CD1c-positive myeloid dendritic cell (primary cell): ENCODE results near the gene TM2D1.
"Not testable (repeated sequence)": the region's sequence is repeated elsewhere in the genome, so short reads cannot be mapped to it uniquely, and the experiment has no call there.

Source experiments
- DNase-seq: peaks from one replicate; pipeline ENCODE4 v3.0.0-alpha.2; 2016; ENCODE audit errors: extremely low spot score

The TM2D1 gene

GRCh38 chr1:61724813-61725694, at the start of gene TM2D1:
Gene TM2D1, minus strand, starts transcription at chr1:61725141. Its CDS starts 21 bp downstream, at chr1:61725120.
- peak; percentile 95 for DNase-seq

DNA sequence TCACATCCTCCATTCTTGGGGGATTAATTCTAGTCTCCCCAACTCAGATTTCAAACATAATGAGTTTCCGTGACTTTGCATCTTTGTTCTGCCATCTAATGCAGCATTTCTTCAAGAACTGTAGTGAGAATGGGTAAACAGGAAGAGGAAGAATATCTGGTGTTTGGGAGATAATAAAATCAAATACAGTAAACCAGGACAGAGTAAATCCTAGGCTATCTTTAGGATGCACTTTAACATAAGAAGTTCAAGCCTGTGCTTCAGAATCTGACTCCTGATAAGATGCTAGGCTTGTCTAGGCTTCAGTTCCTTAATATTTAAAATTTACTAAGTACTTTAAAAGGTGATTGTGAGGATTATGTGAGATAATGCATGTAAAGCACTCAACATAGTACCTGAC, 45.2 kb upstream of the TM2D1 start:
- DNase-seq, result no peak

GRCh38 chr1:61757950-61758349, 33.0 kb upstream of the TM2D1 start:
- DNase-seq, result no peak

GRCh38 chr1:61756773-61757172, 31.8 kb upstream of the TM2D1 start:
- no peak for DNase-seq

DNA sequence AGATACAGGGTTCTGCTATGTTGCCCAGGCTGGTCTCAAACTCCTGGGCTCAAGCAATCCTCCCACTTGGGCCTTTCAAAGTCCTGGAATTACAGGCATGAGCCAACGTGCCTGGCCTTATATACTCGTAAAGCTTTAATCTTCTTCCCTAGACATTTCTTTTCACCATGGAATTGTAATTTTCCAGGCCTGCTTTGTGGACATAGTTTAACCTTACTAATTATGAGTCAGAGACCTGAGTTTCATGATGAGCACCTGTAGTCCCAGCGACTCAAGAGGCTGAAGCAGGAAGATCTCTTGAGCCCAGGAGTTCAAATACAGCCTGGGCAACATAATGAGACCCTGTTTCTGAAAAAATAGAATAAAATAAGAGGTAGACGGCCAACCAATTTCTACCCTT, 29.6 kb upstream of the TM2D1 start:
- DNase-seq, result no peak

GRCh38 chr1:61753998-61754508, 29.1 kb upstream of the TM2D1 start:
- DNase-seq, result no peak

DNA sequence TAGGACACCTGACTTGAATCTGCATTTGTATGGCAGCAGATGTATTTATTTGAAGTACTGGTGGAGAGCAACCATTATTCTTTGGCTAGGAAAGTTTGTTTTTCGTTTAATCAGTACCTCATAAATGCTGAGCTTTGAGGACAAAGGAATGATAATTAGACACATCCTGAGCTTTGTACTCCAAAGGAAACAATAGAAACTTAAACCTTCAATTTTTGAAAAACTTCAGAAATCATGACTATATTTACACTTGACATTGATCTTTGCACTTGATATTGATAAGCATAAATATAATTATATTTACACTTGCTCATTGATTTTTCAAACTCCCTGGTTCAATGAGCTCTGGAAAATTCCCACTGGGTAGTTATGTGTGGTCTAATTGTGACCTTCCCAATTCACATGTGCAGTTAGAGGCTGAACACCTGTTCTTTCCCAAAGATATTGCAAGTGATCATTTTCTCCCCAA, 28.0 kb upstream of the TM2D1 start:
- DNase-seq, result no peak

GRCh38 chr1:61749574-61749973, 24.6 kb upstream of the TM2D1 start:
- no peak for DNase-seq

GRCh38 chr1:61748566-61748965, 23.6 kb upstream of the TM2D1 start:
- DNase-seq, result no peak

DNA sequence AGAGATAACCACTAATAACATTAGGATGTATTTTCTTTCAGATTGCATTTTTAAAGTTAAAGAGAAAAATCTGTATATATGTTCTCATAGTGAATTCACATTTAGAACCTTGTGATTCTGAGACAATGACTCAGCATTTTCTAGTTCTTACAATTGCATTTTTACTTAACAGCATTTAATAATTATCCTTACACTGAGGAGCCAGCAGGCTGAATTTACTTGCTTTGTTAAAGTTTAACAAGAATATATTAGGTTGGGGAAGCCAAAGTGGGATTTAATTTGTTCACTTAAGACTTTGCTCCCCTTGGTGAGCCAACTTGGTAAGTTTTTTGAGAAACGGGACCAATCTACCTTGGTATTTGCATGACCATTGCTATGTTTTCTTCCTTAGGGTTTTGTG, 21.9 kb upstream of the TM2D1 start:
- DNase-seq, result no peak

DNA sequence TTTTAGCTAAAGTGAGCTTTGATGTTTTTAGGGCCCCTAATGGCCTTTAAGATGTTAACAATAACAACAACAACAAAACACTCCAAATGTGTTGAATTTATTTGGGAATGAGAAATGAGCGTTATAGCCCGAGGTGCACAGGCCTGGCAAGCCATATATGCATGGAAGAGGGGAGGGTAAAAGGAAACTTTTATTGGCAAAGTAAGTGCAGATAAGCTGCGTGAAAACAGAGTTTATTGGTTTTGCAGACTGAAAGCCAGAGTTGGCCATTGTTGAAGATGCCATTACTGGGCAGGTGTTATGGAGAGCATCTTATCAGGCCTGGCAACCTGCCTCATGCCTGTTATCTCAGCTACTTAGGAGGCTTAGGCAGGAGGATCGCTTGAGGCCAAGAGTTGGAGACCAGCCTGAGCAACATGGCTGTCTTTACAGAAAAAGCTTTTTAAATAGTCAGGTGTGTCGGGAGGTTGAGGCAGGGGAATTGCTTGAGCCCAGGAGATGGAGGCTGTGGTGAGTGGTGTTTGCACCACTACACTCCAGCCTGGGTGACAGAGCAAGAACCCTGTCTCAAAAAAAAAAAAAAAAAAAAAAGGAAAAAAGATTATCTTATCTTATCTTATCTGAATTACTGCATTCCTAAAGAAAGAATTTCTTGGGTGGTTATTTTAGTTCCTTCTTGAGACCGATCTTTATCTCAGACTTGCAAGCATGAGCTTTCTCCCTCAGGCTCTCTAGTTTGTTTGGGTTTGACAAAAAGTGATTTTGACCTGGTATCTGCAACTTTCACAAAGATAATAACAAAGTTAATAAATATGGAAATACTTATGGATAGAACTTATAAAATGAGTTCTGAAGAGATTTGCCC, 19.0 kb upstream of the TM2D1 start:
- no peak for DNase-seq

- no peak for DNase-seq
Measured at GRCh38 chr1:61743431-61743705, 18.4 kb upstream of the TM2D1 start.

- no peak for DNase-seq
Measured at GRCh38 chr1:61742620-61743430, 17.9 kb upstream of the TM2D1 start.

DNA sequence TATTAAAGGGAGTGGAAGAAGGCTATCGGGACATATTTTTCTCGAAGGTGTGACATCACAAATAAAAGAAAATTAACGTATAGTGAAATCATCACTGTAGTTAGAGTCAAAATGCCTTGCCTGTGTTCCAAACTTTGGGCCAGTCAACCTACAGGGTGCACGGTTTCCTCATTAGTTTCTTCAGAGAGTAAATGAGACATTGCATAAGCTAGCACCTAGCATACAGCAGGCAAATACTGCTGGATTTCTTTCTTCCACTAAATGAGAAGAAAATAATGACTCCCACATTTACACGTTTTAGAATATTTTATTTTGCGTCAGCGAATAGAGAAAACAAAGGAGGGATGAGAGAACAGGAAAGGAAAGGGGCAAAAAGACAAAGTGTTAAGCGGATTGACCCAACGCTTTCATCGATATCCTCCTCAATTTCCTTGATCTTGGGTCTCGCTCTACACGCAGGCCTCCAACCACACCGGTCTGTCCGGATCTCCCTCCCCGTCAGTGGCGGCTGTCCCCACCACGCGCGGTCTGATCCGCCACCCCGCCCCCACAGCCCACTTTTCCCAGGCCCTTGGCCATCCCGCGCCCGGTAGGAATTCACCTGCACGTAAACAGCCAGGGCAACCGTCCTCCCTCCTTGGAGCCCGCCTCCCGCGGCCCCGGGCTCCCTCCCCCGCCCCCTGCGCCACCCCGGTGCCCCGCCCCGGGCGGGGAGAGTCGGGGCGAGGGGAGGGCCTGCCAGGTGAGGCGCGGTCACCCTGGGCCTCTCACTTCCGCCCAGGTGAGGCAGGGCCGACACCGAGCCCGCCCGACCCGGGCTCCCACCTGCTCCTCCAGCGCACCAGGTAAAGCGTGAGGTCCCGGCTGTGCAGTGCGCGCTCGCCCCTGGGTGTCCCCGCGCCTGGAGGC, 17.0 kb upstream of the TM2D1 start, which contains the start of gene PATJ:
Gene PATJ, plus strand, starts transcription at position 770 of the 909 bp plus-strand sequence. CDS start 20,413 bp downstream, outside the sequence.
- peak; percentile 31 for DNase-seq

DNA sequence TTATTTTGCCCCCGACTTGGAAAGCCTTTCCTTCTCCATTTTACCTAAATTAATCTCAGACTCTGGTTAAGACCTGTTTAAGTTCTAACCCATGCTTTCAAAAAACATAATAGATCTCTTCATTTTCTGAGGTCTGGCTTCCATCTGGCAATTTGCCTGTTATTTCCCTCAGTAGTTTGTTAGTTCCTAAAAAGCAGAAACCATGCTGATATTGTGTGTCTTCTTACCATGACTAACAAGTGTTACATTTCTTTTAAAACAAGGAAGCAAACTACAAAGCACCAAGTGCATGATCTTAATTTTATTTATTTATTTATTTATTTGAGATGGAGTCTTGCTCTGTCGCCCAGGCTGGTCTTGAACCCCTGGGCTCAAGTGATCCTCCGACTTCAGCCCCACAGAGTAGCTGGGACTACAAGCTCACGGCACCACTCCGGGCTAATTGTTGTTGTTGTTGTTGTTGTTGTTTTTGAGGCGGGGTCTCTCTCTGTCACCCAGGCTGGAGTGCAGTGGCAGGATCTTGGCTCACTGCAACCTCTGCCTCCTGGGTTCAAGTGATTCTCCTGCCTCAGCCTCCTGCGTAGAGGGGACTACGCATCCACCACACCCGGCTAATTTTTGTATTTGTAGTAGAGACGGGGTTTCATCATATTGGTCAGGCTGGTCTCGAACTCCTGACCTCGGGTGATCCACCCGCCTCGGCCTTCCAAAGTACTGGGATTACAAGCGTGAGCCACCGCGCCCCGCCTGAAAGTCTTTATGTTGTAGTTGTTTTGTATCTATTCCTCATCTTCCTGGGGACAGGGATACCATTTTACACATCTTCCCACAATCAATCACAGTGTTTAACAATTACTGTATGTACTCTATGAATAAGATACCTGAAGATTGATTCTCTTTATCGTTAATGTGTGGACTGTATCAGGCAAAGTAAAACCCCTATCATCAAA, 16.1 kb upstream of the TM2D1 start:
- no peak for DNase-seq

- DNase-seq, result no peak
Measured at GRCh38 chr1:61732726-61733125, 7.8 kb upstream of the TM2D1 start.

- DNase-seq, result not testable (repeated sequence)
Measured at GRCh38 chr1:61730679-61731078, 5.7 kb upstream of the TM2D1 start.

GRCh38 chr1:61727544-61727943, 2.6 kb upstream of the TM2D1 start:
- no peak for DNase-seq

DNA sequence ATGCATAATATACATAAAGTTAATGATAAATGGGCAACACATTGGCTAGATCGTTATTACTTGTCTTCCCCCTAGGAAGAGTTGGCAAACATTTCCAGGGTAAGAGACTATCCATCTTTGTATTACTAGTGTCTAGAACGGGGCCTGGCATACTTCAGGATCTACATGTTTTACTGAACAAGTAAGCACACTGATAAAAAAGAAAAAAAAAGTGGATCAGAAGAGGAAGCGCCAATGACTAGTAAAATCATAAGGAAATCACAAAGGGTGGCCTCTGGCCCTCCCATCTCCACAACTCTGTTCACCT, 482 bp downstream of the TM2D1 start:
- DNase-seq, result peak; percentile 47
